Natural killer cell (primary cell): ENCODE results near the gene ADCYAP1. TPM values are rescaled to one million over a fixed set of nuclear protein-coding genes. Genes with fewer than 3 reads are reported as not detected.

Experiments used
- ATAC-seq, 3 donors: fragments of 150-1000 bp in 2 of 3; fragments of 200-7000 bp in 1 of 3; cut with Tn5 transposase; 1 replicate in 1 of 3; 2 replicates in 2 of 3; pipeline ENCODE4 v1.10.0; 2021; ENCODE audit warnings: mild to moderate bottlenecking in 2 of 3, moderate library complexity in 2 of 3
- DNase-seq, 2 donors: peaks; one replicate each; pipeline versions ENCODE4 v3.0.0 to v3.0.0-alpha.2; 2013 to 2021; ENCODE audit warnings: mixed read lengths in 1 of 2
- H3K27ac ChIP-seq: one replicate; pipeline ENCODE4 v1.5.1; 2013; ENCODE audit warnings: mild to moderate bottlenecking, low read length
- H3K27me3 ChIP-seq: one replicate; pipeline ENCODE4 v1.6.1; 2013; ENCODE audit warnings: low read length; ENCODE audit not compliant: control insufficient read depth, insufficient read depth
- H3K36me3 ChIP-seq: one replicate; pipeline ENCODE4 v1.6.1; 2013; ENCODE audit warnings: low read length; ENCODE audit not compliant: control insufficient read depth, insufficient read depth
- H3K4me1 ChIP-seq: one replicate; pipeline ENCODE4 v1.6.1; 2013; ENCODE audit warnings: low read length; ENCODE audit not compliant: control insufficient read depth, insufficient read depth
- H3K4me3 ChIP-seq: one replicate; pipeline ENCODE4 v1.5.1; 2013; ENCODE audit warnings: low read length
- H3K9me3 ChIP-seq: one replicate; pipeline ENCODE4 v1.6.1; 2013; ENCODE audit warnings: low read length; ENCODE audit not compliant: control insufficient read depth, insufficient read depth
- H3K27ac Mint-ChIP-seq, 2 donors: one replicate each; pipeline ENCODE4 v1.8.0; 2022; ENCODE audit warnings: mild to moderate bottlenecking in 2 of 2, mixed read lengths in 2 of 2, moderate library complexity in 1 of 2
- H3K27me3 Mint-ChIP-seq, 2 donors: one replicate each; pipeline ENCODE4 v1.8.0; 2022; ENCODE audit warnings: low read depth in 2 of 2, mixed read lengths in 2 of 2
- H3K36me3 Mint-ChIP-seq: one replicate; pipeline ENCODE4 v1.8.0; 2022; ENCODE audit warnings: mixed read lengths
- H3K4me1 Mint-ChIP-seq, 2 donors: one replicate each; pipeline ENCODE4 v1.8.0; 2022; ENCODE audit warnings: mixed read lengths in 2 of 2
- H3K4me3 Mint-ChIP-seq: one replicate; pipeline ENCODE4 v1.8.0; 2022; ENCODE audit warnings: mild to moderate bottlenecking, moderate library complexity, mixed read lengths
- H3K9me3 Mint-ChIP-seq, 2 donors: one replicate each; pipeline ENCODE4 v1.8.0; 2022; ENCODE audit warnings: mixed read lengths in 2 of 2
- CTCF ChIP-seq: fragments of 200-600 bp; IDR thresholded peaks from one replicate; pipeline ENCODE4 v1.8.0; 2022; ENCODE audit warnings: antibody characterized with exemption
- WGBS: methylation state at CpG from one replicate; pipeline ENCODE4 v1.1.7; 2013; ENCODE audit warnings: missing lambda C conversion rate; ENCODE audit not compliant: insufficient coverage; 5-methylcytosine and 5-hydroxymethylcytosine counted together
- intact Hi-C: fragments of 100-400 bp; cut with micrococcal nuclease; formaldehyde crosslinking; loops from one replicate; pipeline ENCODE4 v1.14.2; 2022
- total RNA-seq, 4 donors: library from RNA; stranded (reverse); fragments of 120-200 nt in 1 of 4; gene quantifications; one replicate each; pipeline versions ENCODE4 v1.2.3 to v1.2.4, GENCODE V29; 2013 to 2022

Gene ADCYAP1
- total RNA-seq, 3 donors from 2014 or later (not counting 1 experiment from before 2014, with no cell fraction given) = 0.45 TPM; not detected in 2

DNA sequence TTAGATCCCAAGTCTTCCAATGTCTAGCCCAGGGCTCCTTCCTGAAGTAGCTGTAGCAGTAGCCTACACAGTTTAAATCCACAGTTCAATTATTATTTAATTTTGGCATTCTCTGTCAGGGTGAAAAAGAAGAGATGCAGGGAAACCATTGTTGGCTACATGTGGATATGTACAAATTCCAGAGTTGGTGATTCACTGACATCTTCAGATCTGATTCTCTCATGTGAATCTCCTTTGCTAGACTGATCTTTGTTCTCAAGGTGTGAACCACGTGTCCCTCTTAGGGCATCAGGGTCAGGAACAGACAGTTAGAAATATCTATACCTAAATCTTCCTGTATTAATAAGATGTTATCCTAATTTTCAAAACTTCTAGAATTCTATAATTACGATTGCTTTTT is 36.7 kb downstream of the ADCYAP1 start:
- intact Hi-C loops = no loop called here
- Mint-ChIP-seq H3K27me3 (peaks cover 0 to 25% of the 10 kb centered on the region in 2 donors), H3K36me3 (no peaks in the 10 kb centered on the region), H3K27ac (no peak overlapping the region), H3K9me3 (no peaks in the 10 kb centered on the region), H3K4me1 (no peaks in the 10 kb centered on the region), H3K4me3 (no peak overlapping the region)
- Histone ChIP-seq H3K27me3 (no peaks in the 10 kb centered on the region), H3K9me3 (no peaks in the 10 kb centered on the region), H3K4me1 (no peaks in the 10 kb centered on the region), H3K27ac (no peak overlapping the region), H3K4me3 (no peak overlapping the region), H3K36me3 (no peaks in the 10 kb centered on the region)
- no peak for TF ChIP-seq CTCF
- ATAC-seq (no peak), DNase-seq (no peak)
- WGBS = 67% methylated on average over 1 of the region's 2 CpGs

DNA sequence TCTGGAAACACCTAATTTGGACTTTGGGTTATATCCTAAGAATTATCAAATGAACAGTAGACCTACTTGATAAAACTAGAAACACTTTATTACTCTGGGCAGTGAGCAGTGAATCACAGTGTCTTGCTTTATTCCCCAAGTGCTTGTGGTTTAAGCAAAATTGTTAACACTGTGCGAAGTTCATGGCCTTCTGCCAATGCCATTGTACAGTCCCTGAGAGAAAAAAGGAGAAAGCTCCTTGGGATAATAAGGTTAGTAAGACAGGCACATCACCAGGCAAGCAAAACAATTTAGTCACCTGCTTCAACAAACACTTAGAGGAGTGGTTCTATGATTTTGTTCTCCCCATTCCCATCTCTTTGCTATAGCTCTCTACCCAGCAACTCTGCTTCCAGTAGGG is 39.8 kb downstream of the ADCYAP1 start:
- ATAC-seq = no peak
- Histone ChIP-seq H3K4me1 (no peaks in the 10 kb centered on the region), H3K9me3 (no peaks in the 10 kb centered on the region), H3K4me3 (no peak overlapping the region), H3K27me3 (no peaks in the 10 kb centered on the region), H3K27ac (no peak overlapping the region), H3K36me3 (no peaks in the 10 kb centered on the region)
- Mint-ChIP-seq H3K4me3 (no peak overlapping the region), H3K4me1 (no peaks in the 10 kb centered on the region), H3K9me3 (peaks cover 0 to 2% of the 10 kb centered on the region in 2 donors), H3K36me3 (no peaks in the 10 kb centered on the region), H3K27me3 (peaks cover 2 to 26% of the 10 kb centered on the region in 2 donors), H3K27ac (no peak overlapping the region)
- DNase-seq = no peak
- WGBS = 57% methylated on average over 1 of the region's 1 CpG
- intact Hi-C loops = no loop called here
- TF ChIP-seq CTCF = no peak

DNA sequence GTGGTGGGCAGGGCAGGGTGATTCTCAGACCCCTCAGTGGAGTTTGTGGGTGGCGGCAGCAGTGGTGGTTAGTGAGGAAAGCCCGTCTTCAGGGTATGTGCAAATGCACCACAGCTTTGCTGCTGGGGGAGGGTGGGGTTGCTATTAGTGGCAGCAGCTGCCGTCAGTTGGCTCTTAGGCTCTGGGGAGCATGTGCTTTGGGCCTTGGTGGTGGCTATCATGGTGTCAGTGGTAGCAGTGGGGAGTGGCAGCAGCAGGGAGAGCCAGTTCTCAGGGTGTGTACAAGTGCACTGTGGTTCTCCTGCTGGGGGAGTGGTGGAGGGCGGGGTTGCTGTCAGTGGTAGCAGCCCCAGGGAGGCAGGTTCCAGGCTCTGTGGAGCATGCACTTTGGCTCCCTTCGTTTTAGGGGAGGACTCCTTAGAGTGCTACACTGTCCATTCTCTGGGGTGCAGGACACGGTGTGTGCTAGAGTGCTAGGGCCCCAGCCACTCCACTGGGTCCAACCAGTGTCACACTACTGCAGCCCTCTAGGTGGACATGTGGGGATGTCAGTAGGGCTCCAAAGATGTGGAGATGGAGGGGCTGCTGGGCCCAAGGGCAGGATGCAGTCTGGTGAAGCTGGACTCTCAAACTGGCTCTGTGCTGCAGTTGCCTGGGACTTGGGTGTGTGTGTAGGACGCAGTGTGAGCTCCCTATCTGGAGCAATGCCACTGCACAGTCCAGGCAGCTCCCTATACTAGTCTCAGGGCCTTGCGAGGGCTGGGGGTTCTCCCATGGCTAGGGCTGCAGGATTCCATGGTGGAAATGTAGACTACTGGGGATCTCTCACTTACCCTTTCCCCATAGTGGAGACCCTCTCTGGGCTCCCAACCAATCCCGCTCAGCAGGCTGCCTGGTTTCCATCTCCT is 45.3 kb downstream of the ADCYAP1 start:
- H3K4me1 Mint-ChIP-seq = no peaks in the 10 kb centered on the region
- ATAC-seq = no peak
- Histone ChIP-seq H3K36me3 (no peaks in the 10 kb centered on the region), H3K4me3 (no peak overlapping the region), H3K4me1 (no peaks in the 10 kb centered on the region), H3K9me3 (no peaks in the 10 kb centered on the region), H3K27ac (no peak overlapping the region), H3K27me3 (no peaks in the 10 kb centered on the region)
- no peaks in the 10 kb centered on the region for H3K36me3 Mint-ChIP-seq
- DNase-seq = no peak
- 78% methylated on average over 9 of the region's 9 CpGs for WGBS
- peaks cover 2 to 15% of the 10 kb centered on the region in 2 donors for H3K27me3 Mint-ChIP-seq
- H3K27ac Mint-ChIP-seq = no peak overlapping the region
- TF ChIP-seq CTCF = no peak
- H3K9me3 Mint-ChIP-seq = peaks cover 0 to 2% of the 10 kb centered on the region in 2 donors
- H3K4me3 Mint-ChIP-seq = no peak overlapping the region
- intact Hi-C loops = no loop called here
